GM18517 (cell line): ENCODE results near the gene PRKAB1.
"Not testable (repeated sequence)": the region's sequence is repeated elsewhere in the genome, so short reads cannot be mapped to it uniquely, and the experiment has no call there.

ENCODE experiments used
- ATAC-seq: cut with Tn5 transposase; IDR thresholded peaks from one replicate; pipeline ENCODE4 v1.9.1; 2021; ENCODE audit warnings: mild to moderate bottlenecking, moderate library complexity; ENCODE audit not compliant: unreplicated experiment

The PRKAB1 gene

DNA sequence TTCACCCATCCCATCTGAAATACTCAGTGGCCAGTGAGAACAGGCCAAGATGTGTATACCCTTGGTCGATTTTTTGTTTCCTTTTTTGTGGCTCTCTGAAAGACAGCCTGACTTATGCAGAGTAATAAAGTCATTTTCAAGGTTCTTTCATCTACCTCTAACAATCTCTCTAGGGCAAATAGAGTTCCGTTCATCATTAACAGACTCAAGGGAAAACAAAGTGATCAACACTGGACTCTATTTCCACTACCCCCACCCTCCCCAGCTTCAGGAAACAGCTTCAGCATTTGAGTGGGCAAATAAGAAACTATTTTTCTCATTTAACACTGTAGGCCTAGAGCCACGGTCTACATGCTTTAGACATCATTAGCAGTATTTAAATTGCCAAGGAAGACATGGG, 15.9 kb downstream of the PRKAB1 start:
- ATAC-seq = no peak

- ATAC-seq = no peak
These were observed 16.9 kb downstream of the PRKAB1 start for GRCh38 chr12:119684711-119685369.

GRCh38 chr12:119685375-119685774, 17.4 kb downstream of the PRKAB1 start:
- no peak for ATAC-seq

DNA sequence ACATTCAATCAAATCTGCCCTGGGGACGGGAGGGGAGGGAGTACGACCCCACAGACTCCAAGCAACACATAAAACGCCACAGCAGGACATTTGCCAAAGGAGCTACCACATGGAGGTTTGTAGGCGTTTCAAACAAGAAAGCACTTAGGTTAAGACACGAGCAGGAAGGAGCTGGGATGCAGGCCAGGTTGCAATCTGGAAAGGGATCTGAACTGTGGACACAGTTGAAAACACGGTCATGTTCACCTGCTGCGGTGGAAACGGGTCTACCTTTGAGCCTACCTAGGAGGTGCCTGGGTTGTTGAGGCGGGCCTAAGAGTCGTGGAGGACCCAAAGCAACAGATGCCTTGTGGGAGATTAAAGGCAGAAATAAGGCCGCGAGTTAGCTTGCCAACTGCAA, 18.4 kb downstream of the PRKAB1 start:
- no peak for ATAC-seq

GRCh38 chr12:119686776-119687175, 18.8 kb downstream of the PRKAB1 start:
- no peak for ATAC-seq

DNA sequence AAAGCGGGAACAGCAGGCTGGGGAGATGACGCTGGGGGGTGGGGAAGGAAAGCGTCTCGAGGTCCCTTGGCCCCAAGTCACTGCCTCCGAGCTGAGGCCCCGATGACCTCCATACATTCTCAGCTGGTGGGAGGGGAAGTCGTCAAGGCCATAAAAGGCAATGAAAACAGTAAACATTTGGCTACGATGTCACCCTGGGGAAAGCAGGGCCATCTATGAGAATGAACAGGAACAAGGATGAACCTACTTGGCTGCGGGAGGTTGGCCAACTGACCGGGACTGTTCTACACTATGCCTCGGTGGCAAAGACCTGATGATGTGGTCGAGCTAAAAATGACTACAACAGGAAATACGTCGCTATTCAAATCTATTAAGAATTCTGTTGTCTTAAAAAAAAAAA, 19.5 kb downstream of the PRKAB1 start:
- no peak for ATAC-seq

DNA sequence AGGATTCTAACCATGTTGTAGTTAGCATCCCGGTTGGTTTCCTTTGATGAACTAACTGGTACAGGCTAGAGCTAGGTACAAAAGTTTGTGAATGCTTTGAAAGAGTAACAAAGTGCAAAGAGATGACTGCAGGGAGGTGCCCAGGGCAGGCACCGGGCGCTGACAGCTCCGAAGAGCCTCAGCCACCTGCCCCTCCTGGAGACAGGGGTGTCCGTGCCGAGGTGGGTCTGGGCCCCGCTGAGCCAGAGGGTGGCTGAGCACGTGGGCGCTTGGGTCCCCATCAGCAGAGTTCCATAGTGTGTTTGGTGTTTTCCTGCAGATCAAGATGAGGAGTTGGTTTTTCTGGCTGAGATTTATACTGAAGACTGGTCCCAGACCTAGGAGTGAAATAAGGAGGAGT, 19.9 kb downstream of the PRKAB1 start:
- ATAC-seq = no peak

DNA sequence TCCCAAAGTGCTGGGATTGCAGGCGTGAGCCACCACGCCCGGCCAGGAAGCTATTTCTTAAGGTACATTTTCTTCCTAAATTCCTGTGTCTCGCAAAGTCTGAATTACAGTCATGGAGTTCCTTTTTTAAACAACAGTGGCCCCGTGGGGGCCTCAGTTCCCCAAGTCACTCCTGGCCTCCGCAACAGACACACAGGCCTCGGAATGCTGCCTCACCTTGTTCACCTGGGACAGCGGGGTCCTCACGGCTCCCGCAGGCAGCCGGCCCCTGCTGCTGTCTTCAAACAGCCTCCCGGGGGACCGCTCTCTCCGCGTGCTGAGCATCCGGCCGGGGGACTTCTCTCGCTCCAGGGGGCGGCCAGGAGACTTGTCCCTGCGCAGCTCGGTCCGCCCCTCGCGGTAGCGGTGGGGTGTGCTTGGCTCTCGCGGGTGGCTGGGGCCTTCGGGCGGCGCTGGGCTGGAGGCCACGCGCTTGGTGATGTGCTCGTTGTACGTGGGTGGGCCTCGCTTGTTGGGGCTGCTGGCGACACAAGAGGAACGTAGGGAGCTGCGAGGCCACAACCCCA, 22.1 kb downstream of the PRKAB1 start:
- ATAC-seq = no peak

GRCh38 chr12:119691202-119691810, 23.4 kb downstream of the PRKAB1 start:
- no peak for ATAC-seq

- ATAC-seq = no peak
These were observed 24.5 kb downstream of the PRKAB1 start for GRCh38 chr12:119692410-119692809.

DNA sequence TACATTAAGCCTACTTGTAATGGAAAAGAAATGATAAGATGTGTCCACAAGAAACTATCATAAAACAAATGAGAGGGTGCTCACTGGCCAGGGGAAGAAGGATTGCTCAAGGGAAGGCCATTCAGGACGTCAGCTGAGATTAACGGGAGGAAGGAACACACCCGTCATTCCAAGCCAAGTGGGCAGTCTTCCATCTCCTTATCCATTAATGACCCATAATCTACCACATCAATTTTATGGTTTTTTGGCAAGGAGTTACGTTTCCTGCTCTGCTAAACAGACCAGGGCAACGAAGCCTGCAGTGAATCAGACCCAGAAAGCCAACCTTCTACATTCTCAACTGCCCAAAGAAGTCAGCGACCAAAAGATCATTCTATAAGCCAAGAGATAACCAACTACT, 25.1 kb downstream of the PRKAB1 start:
- ATAC-seq = no peak

DNA sequence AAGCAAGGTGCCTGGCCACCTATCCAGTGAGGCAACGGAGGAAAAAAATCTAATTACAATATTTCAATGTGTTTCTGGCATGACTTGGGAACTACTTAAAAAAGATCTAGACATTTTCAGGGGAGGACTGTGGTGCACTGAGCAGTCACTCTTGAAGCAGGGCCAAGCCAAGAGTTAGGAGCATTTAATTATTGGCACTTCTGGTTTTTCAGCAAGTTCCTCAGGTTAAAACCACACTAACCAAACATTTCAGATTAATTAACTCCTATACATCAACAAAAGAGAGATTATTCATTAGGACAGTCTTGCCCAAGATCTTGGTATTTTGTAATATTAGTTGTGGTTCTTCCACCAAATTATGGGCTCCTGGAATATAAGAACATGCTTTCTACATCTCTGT, 25.6 kb downstream of the PRKAB1 start:
- ATAC-seq = no peak

DNA sequence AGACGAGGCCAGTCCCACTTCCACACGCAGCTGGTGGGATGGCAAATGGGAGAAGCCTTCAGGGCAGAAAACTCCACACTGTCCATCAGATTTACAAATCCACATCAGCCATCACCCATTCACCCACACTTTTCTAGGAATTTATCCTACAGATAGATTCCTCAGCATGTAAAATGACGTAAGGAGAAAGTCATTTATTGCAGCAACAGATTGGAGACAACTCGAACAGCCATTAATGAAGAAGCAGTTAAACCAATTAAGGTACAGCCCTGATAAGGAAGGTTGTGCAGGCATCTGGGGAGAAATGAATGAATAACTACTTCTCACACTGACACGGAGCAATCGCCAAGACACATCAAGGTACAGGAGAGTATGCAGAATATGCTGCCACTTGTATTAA, 26.2 kb downstream of the PRKAB1 start:
- ATAC-seq = no peak

DNA sequence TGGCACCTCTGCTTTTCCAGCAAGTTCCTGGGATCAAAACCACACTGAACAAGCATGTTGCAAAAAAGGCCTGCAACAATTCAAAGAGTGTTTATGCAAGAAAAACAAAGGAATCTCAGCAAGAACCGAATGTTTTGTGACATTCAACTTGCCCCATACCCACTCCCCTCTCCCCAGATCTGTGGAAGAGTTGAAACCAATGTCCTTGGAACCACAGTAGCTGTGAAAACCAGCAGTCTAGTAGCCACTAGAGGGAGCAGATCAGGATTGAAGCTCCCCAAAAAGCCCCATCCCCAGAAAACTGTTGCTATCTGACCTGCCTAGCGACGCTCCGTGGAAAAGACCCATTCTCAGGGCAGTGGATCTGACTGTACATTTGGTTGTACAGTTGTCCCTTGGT, 27.1 kb downstream of the PRKAB1 start:
- no peak for ATAC-seq

DNA sequence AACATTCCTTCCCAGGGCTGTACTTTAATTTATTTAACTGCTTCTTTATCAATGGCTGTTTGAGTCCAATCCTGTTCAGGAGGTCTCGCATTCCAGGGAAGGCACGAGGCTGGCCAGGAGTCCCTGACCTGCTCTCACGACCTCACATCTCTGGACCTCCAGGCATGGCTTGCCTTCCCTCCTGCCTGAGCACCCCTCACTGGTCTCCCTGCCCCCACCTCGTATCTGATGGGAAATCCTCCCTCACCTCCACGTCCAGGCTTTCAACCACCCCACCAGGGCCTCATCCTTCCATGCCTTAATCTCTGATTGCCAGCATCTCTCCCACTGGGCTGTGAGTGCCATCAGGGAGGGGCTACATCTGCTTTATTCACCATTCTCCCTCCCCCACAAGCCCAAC, 29.0 kb downstream of the PRKAB1 start:
- ATAC-seq = no peak

DNA sequence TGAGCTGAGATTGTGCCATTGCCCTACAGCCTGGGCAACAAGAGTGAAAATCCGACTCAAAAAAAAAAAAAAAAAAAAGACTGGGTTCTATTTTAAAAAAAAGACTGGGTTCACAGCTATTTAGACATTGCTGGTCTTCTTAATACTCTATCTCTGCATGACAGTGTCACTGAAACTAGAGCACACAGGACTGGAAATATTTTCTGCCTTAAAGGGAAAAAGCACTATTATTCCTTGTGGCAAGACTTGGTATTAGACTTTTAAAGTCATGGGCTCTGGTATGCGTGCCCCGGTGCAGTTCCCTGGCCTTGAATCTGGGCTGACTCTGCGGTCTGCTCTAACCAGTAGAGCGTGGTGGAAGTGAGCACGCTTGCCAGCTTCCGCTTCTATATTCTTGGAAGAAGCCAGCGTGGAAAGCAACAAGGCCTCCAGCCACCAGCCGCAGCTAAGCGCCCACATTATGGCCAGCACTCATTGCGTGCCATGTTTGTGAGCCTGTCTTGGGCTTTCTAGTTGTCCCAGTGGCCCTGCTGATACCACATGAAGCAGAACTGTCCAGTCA, 31.3 kb downstream of the PRKAB1 start:
- no peak for ATAC-seq

- ATAC-seq = no peak
These were observed 32.1 kb downstream of the PRKAB1 start for GRCh38 chr12:119700078-119700477.

DNA sequence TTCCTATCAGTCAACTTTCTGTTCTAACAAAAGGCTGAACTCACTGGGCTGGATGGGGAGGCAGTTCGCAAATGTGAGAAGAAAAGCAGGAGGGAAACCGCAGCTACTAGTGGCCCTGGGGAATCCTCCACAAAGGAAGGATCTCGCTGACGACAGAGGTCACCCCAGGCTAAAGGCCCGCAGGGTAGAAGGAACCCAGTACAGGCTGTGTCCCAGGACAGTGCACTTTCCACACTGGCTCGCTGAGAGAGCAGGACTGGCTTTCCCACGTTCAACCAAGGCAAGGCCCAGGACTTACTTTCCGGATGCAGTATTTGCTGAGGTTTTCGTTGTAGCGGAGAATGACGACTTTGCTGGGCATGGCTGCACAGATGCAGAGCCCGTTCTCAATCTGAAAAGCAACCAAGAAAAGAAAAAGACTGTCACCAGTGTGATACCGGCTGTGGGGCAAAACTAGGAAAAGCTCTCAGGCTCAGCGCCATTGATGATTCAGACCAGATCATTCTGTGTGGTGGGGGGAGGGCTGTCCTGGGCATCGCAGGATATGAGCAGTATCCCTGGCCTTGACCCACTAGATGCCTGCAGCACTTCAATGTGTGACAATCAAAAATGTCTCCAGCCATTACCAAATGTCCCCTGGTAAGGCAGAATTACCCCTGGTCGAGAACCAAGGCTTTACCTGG, 36.3 kb downstream of the PRKAB1 start:
- no peak for ATAC-seq

DNA sequence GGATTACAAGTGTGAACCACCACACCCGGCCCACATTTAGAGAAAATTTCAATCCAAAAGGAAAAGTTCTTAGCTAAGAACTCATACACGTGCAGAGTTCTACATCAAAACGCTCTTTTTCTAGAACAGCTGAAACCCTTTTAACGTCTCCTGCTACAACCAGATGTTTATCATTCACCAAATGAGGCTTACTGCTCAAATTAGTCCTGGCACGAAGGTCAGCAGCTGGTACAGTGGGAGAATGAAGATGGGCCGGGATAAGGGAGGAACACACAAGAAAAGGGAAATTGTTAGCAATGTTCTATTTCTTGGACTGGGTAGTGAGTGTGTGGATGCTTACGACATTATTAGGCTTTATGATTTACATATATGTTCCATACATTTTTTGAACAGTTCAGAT, 37.2 kb downstream of the PRKAB1 start:
- ATAC-seq = no peak

DNA sequence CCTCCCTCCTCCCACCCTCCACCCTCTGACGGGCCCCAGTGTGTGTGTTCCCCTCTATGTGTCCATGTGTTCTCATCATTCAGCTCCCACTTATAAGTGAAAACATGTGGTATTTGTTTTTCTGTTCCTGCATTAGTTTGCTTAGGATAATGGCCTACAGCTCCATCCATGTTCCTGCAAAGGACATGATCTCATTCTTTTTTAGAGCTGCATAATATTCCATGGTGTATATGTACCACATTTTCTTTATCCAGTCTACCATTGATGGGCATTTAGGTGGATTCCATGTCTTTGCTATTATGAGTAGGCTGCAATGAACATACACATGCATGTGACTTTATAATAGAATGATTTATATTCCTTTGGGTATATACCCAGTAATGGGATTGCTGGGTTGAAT, 38.5 kb downstream of the PRKAB1 start:
- ATAC-seq = not testable (repeated sequence)

DNA sequence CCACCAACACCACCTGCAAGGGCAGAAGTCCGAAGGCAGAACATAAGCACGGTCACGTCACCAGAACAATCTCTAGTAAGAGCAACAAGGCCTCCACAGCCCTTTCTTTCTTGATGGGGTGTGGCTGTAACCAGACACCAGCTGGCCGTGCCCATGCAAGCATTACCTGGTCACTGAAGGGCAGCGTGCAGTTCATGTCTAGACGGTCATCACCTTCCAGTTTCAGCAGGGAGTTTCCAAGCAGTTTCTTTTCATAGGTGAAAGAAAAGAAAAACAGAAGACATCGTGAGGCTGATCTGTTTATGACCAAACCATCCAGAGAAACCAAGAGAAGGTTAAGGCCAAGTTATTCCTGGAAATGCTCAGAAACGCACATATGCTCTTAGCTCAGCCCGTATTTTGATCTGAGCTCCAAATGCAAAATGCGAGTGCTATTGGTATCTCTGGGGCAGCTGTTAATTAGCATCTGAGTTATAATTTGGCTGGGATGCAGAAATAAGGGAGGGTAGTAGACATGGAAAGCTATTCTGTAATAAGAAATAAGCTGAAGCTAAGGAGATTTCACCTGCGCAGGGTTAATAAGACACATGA, 42.5 kb downstream of the PRKAB1 start:
- ATAC-seq = no peak
